ENCODE measurements around the gene WDR33. TPM values are rescaled to one million over a fixed set of nuclear protein-coding genes. Genes with fewer than 3 reads are reported as not detected.

The WDR33 gene
- total and polyA plus RNA-seq, 2 of the 4 experiments (the other 2 are of a cell fraction) = 19.6 to 41.2 TPM

GRCh38 chr2:127688405-127688804, 122.6 kb downstream of the WDR33 start:
- intact Hi-C loops (cut with micrococcal nuclease) (no loop called here), in situ Hi-C loops (cut with MboI; ENCODE audit: low sequenced_read_pairs) (no loop called here), dilution Hi-C loops (cut with HindIII; ENCODE audit: low sequenced_read_pairs, unreplicated experiment) (no loop called here)
- no peak overlapping the region for H2BK20ac ChIP-seq (ENCODE audit: low read depth, low read length)
- H2BK15ac ChIP-seq (ENCODE audit: low read depth, low read length) = no peak overlapping the region
- no peak overlapping the region for H3K23ac ChIP-seq (ENCODE audit: low read depth, low read length)
- H3K9me1 ChIP-seq (ENCODE audit: insufficient read depth, low read length) = peaks cover 5% of the 10 kb centered on the region; the same call in 1 of the 2 replicates
- peaks cover 9% of the 10 kb centered on the region for H3K9me3 ChIP-seq (ENCODE audit: control insufficient read depth, insufficient read depth, low read length)
- no peak overlapping the region for H2AK9ac ChIP-seq (replicated peaks; ENCODE audit: low read depth, low read length, poor library complexity)
- H4K91ac ChIP-seq (ENCODE audit: insufficient read depth, low read depth, low read length) = no peak overlapping the region
- ATAC-seq (ENCODE audit: low read depth) (no peak), DNase-seq (no peak)
- no peak overlapping the region for H2BK5ac ChIP-seq (ENCODE audit: low read depth, low read length, poor library complexity, severe bottlenecking)
- H3K14ac ChIP-seq (replicated peaks; ENCODE audit: low read depth, low read length) = no peak overlapping the region
- H3K56ac ChIP-seq (ENCODE audit: extremely low read depth, insufficient read depth, low read length) = no peak overlapping the region
- no peaks in the 10 kb centered on the region for H3K79me1 ChIP-seq (ENCODE audit: low read depth in 1 of 2, low read length in 2 of 2)
- H3K4ac ChIP-seq (ENCODE audit: low read depth, low read length) = no peak overlapping the region
- ChIA-PET POLR2A (ENCODE audit: unreplicated experiment) (no interaction called here), CTCF (no interaction called here)
- H4K20me1 ChIP-seq (ENCODE audit: insufficient read depth, low read length) = no peaks in the 10 kb centered on the region
- no peak overlapping the region for H4K5ac ChIP-seq (ENCODE audit: low read depth, low read length)
- no peak overlapping the region for H4K8ac ChIP-seq (ENCODE audit: low read depth in 2 of 2, low read length in 2 of 2)
- H2AFZ ChIP-seq (replicated peaks; ENCODE audit: low read length, poor library complexity) = no peak overlapping the region
- H3K9ac ChIP-seq (ENCODE audit: low read depth, low read length) = no peak overlapping the region
- no peak overlapping the region for H3K27ac ChIP-seq (ENCODE audit: insufficient read depth, low read length)
- TF ChIP-seq MXI1 (IDR thresholded peaks at IDR 0.05; ENCODE audit: borderline replicate concordance, low read depth, low read length) (no peak), SMC3 (IDR thresholded peaks at IDR 0.05; ENCODE audit: low read depth, low read length) (no peak)
- TF ChIP-seq, protein P1, sequence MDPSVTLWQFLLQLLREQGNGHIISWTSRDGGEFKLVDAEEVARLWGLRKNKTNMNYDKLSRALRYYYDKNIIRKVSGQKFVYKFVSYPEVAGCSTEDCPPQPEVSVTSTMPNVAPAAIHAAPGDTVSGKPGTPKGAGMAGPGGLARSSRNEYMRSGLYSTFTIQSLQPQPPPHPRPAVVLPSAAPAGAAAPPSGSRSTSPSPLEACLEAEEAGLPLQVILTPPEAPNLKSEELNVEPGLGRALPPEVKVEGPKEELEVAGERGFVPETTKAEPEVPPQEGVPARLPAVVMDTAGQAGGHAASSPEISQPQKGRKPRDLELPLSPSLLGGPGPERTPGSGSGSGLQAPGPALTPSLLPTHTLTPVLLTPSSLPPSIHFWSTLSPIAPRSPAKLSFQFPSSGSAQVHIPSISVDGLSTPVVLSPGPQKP (IDR thresholded peaks at IDR 0.05; ENCODE audit: borderline replicate concordance, low read depth, low read length) = no peak
- no peak overlapping the region for H3K4me2 ChIP-seq (ENCODE audit: low read depth, low read length)
- no peaks in the 10 kb centered on the region for H3K36me3 ChIP-seq (ENCODE audit: control insufficient read depth, insufficient read depth, low read length)
- no peak overlapping the region for H2AK5ac ChIP-seq (ENCODE audit: low read depth, low read length)
- BruUV-seq (replicated peaks) = no TSS peak
- no CpG with 5 or more reads among the region's 1 CpG for WGBS, 2 experiments (ENCODE audit: extremely low coverage in 2 of 2, insufficient read length in 1 of 2)
- H3K18ac ChIP-seq (ENCODE audit: low read depth, low read length) = no peak overlapping the region
- no peaks in the 10 kb centered on the region for H3K27me3 ChIP-seq (ENCODE audit: control insufficient read depth, insufficient read depth, low read length)
- H3K4me3 ChIP-seq (ENCODE audit: insufficient read depth, low read depth, low read length) = no peak overlapping the region
- no peak overlapping the region for H2BK120ac ChIP-seq (ENCODE audit: low read depth, low read length)
- H3K4me1 ChIP-seq (ENCODE audit: control insufficient read depth, insufficient read depth, low read length) = peaks cover 4% of the 10 kb centered on the region
